HTR-8/SVneo (cell line): ENCODE results near the gene B3GNT2.
"Not testable (repeated sequence)": the region's sequence is repeated elsewhere in the genome, so short reads cannot be mapped to it uniquely, and the experiment has no call there.

Experiments used
- DNase-seq: peaks from one replicate; pipeline ENCODE4 v3.0.0; 2011; ENCODE audit warnings: low spot score, mixed read lengths; ENCODE audit not compliant: insufficient read length
- FAIRE-seq: peaks from 2 replicates; lab custom pipeline; 2011; peaks lifted over from hg19 to GRCh38; lab: Jason Lieb, UNC

Gene B3GNT2

GRCh38 chr2:62184512-62185230 is 11.2 kb upstream of the B3GNT2 start:
- DNase-seq (no peak), FAIRE-seq (no peak)

- no peak for FAIRE-seq
- no peak for DNase-seq
These were observed 10.3 kb upstream of the B3GNT2 start for GRCh38 chr2:62185475-62186155.

- FAIRE-seq: no peak
- DNase-seq: no peak
These were observed 9.6 kb upstream of the B3GNT2 start for GRCh38 chr2:62186156-62186905.

GRCh38 chr2:62187246-62187645 is 8.7 kb upstream of the B3GNT2 start:
- DNase-seq: no peak
- no peak for FAIRE-seq

GRCh38 chr2:62188416-62188815 is 7.5 kb upstream of the B3GNT2 start:
- DNase-seq (no peak), FAIRE-seq (no peak)

- no peak for FAIRE-seq
- DNase-seq: no peak
These were observed 6.7 kb upstream of the B3GNT2 start for GRCh38 chr2:62189196-62189595.

GRCh38 chr2:62192811-62193210 is 3.1 kb upstream of the B3GNT2 start:
- no peak for FAIRE-seq
- DNase-seq: no peak

GRCh38 chr2:62194558-62195420 is 1.1 kb upstream of the B3GNT2 start:
- DNase-seq: no peak

GRCh38 chr2:62196278-62196901 is 475 bp downstream of the B3GNT2 start:
- peak; percentile 39 for DNase-seq
- no peak for FAIRE-seq

More at GRCh38 chr2:62194558-62195420, 1.1 kb upstream of the B3GNT2 start:
- no peak for FAIRE-seq

- no peak for FAIRE-seq
These were observed 1.4 kb downstream of the B3GNT2 start for GRCh38 chr2:62197011-62197924.

GRCh38 chr2:62197925-62198633 is 2.2 kb downstream of the B3GNT2 start:
- FAIRE-seq (no peak), DNase-seq (no peak)

More at GRCh38 chr2:62197011-62197924, 1.4 kb downstream of the B3GNT2 start:
- DNase-seq: peak; percentile 22

- DNase-seq, FAIRE-seq: not testable (repeated sequence)
These were observed 2.9 kb downstream of the B3GNT2 start for GRCh38 chr2:62198854-62199253.

GRCh38 chr2:62199392-62200125 is 3.6 kb downstream of the B3GNT2 start:
- FAIRE-seq (no peak), DNase-seq (no peak)

- DNase-seq: no peak
- FAIRE-seq: no peak
These were observed 4.5 kb downstream of the B3GNT2 start for GRCh38 chr2:62200291-62200841.

GRCh38 chr2:62200868-62201267 is 5.0 kb downstream of the B3GNT2 start:
- FAIRE-seq (no peak), DNase-seq (no peak)

- no peak for FAIRE-seq
- DNase-seq: no peak
These were observed 5.4 kb downstream of the B3GNT2 start for GRCh38 chr2:62201307-62201706.
